HL-60 (cell line): Measurements from ENCODE around the gene NIPBL.

Source experiments
- CTCF ChIP-seq: IDR thresholded peaks from one replicate; pipeline ENCODE4 v1.5.1; 2011; ENCODE audit warnings: low read length, control low read depth, inconsistent platforms; ENCODE audit not compliant: insufficient read depth
- GABPA ChIP-seq: IDR thresholded peaks from 2 replicates; pipeline ENCODE4 v1.6.1; 2012; ENCODE audit warnings: low read depth
- POLR2AphosphoS5 ChIP-seq: IDR thresholded peaks from 2 replicates; pipeline ENCODE4 v1.6.1; 2012; ENCODE audit warnings: low read depth

GRCh38 chr5:36870399-36871040, 6.0 kb upstream of the NIPBL start:
- no peak for TF ChIP-seq GABPA
- peak; percentile 45 for TF ChIP-seq CTCF
- no peak for TF ChIP-seq POLR2AphosphoS5
